Measurements from ENCODE around the gene TIGD1. TPM values are rescaled to one million over a fixed set of nuclear protein-coding genes. Genes with fewer than 3 reads are reported as not detected.

The TIGD1 gene
- total RNA-seq, 2 experiments from 2014 or later, result 6.2 to 6.3 TPM

DNA sequence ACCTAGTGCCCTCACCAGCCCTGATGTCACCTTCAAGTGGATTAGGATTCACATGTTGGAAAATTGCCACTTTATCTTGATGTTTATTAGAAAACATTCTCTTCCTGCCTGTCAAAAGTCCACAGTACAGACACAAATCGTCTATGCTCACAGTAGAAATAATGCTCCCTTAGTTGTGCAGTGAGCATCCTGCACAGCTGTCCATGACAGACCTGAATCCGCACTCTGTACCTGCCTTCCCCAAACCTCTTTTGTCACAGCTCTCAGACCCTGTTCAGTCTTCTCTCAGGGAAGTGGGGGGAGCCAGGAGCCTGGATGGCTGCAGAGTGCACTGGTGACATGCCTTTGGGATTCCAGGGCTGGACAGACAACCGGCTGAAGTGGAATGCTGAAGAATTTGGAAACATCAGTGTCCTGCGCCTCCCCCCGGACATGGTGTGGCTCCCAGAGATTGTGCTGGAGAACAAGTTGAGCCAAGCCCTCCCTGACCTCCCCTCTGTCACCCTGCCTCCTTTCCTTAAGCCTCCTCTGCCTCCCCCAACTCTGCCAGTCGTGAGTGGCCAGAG, 22.4 kb downstream of the TIGD1 start:
- CTCF ChIA-PET, result no interaction called here
- POLR2A ChIA-PET, result no interaction called here

DNA sequence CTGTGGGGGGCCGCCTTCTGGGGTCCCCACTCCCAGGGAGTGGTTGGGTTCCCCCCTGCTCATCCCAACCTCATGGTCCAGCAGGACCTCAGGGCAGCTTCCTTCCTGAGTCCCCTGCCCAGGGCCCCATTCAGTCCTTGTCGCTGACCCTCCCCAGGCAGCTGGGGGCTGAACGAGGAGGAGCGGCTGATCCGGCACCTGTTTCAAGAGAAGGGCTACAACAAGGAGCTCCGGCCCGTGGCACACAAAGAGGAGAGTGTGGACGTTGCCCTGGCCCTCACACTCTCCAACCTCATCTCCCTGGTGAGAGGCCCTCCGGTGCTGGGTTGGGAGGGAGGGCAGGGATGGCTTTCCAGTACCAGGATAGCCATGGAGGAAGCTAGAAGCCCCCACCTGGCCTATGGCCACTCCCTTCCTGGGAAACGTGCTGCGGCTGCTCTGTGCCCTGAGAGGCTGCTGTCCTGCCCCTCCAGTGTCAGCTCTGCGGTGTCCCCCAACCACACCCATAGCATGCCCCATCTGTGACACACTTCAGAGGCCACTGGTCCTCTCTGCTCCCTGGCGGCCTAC, 23.9 kb downstream of the TIGD1 start:
- ChIA-PET CTCF (interaction anchor here (0.6 kb wide), 2 partner anchors 18 to 24 kb away, joined by 3 to 4 read pairs; partner anchors contain the start of gene EIF4E2), POLR2A (no interaction called here)

DNA sequence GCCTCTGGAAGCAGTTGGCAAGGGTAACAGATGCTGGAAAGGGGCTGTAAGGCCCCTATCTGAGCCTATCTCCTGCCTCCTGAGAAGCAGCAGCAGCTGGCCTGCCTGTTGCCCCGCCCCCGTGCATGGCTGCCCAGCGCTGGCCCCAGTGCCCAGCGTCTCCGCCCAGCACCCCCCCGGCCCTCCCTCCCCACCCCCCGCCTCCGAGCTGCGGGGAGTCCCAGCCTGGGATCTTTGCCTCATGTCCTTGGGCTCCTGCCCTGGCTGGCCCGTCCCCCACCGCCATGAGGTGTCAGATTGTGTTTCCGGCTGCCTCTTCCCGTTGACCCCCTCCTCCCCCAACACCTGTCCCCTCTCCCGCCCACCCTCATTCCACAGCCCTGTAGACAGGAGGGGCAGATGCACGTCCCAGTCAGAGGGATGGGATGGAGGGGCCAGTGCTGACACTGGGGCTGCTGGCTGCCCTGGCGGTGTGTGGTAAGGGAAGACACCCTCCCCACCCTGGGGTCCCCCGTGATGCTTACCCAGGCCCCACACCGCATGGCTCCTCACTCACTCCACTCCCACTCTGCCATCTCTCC, 24.5 kb downstream of the TIGD1 start, which contains the start of gene CHRND:
TSS of gene CHRND (plus strand) at position 370 of the 581 bp plus-strand sequence. CDS start at position 426, 56 bp downstream.
- ChIA-PET POLR2A (no interaction called here), CTCF (interaction anchor here (0.6 kb wide), 1 partner anchor 25 kb away, joined by 3 read pairs; the partner anchor contains the start of gene EIF4E2)

DNA sequence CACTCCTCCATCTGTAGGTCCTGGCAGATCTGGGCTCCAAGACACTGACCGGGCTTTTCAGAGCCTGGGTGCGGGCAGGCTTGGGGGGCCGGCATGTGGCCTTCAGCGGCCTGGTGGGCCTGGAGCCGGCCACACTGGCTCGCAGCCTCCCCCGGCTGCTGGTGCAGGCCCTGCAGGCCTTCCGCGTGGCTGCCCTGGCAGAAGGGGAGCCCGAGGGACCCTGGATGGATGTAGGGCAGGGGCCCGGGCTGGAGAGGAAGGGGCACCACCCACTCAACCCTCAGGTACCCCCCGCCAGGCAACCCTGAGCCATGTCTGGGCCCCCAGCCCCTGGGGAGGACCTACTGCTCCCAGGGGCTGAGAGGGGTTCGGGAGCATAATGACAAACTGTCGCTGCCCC, 25.2 kb downstream of the TIGD1 start:
- CTCF ChIA-PET, result no interaction called here
- POLR2A ChIA-PET, result no interaction called here

DNA sequence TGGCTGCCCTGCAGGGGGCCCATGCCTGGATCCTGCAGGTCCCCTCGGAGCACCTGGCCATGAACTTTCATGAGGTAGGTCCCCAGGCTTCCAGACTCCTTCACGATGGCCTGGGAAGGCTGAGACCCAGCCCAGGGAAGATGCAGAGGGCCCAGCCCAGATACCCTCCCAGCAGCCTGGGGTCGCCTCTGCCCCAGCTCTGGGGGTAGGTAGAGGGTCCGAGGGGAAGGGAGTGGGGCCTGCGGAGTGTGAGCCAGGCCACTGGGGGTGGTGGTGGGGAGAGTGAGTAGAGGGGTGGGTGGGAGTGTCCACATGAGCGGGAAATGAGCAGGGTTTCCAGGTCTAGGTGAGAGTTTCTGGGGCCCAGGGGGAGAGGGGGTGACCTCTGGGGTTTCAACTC, 25.6 kb downstream of the TIGD1 start:
- POLR2A ChIA-PET, result no interaction called here
- CTCF ChIA-PET, result interaction anchor here (1.4 kb wide), 1 partner anchor 78 kb away, joined by 3 read pairs; no protein-coding TSS in a partner anchor

DNA sequence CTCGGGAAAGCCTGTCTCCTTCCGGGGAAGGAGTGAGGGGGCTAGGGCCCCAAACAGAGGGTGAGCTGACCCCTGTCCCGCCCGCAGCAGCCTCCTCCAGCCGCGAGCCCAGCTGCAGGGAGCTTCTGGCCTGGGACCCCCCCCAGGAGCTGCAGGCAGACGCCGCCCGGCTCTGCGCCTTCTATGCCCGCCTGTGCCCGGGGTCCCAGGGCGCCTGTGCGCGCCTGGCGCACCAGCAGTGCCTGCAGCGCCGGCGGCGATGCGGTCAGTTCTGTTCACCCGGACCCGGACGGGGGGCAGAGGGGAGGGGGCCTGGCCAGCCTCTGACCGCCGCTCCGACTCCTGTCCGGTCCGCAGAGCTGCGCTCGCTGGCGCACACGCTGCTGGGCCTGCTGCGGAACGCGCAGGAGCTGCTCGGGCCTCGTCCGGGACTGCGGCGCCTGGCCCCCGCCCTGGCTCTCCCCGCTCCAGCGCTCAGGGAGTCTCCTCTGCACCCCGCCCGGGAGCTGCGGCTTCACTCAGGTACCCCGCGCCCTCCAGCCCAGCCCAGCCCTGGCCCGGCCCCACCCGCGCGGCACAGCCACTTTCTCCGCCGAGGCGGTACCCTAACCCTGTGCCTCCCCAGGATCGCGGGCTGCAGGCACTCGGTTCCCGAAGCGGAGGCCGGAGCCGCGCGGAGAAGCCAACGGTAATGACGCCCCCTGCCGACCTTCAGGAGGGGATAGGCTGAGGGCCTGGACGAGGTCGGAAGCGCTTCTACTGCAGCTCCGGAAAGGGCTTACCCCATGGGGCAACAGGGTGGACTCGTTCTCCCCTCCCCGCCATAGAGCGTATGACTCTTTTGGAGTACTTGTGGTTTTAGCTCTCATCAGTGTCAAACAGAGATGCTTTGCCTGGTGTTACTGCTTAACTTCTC, 26.4 kb downstream of the TIGD1 start:
- ChIA-PET CTCF (interaction anchor here (1.0 to 1.4 kb wide), 3 partner anchors 27 to 83 kb away, joined by 3 read pairs; partner anchors contain the start of genes EIF4E2 and TIGD1), POLR2A (no interaction called here)

DNA sequence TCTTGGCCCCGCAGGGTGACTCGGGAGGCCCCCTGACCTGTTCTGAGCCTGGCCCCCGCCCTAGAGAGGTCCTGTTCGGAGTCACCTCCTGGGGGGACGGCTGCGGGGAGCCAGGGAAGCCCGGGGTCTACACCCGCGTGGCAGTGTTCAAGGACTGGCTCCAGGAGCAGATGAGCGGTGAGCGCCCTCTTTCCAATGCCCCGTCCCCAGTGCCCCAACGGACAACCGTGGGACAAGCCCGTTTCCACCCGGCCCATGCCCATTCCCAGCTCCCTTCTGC, 27.0 kb downstream of the TIGD1 start:
- ChIA-PET POLR2A (no interaction called here), CTCF (interaction anchor here (1.0 to 1.4 kb wide), 4 partner anchors 27 to 82 kb away, joined by 3 read pairs; partner anchors contain the start of genes EIF4E2 and TIGD1)

DNA sequence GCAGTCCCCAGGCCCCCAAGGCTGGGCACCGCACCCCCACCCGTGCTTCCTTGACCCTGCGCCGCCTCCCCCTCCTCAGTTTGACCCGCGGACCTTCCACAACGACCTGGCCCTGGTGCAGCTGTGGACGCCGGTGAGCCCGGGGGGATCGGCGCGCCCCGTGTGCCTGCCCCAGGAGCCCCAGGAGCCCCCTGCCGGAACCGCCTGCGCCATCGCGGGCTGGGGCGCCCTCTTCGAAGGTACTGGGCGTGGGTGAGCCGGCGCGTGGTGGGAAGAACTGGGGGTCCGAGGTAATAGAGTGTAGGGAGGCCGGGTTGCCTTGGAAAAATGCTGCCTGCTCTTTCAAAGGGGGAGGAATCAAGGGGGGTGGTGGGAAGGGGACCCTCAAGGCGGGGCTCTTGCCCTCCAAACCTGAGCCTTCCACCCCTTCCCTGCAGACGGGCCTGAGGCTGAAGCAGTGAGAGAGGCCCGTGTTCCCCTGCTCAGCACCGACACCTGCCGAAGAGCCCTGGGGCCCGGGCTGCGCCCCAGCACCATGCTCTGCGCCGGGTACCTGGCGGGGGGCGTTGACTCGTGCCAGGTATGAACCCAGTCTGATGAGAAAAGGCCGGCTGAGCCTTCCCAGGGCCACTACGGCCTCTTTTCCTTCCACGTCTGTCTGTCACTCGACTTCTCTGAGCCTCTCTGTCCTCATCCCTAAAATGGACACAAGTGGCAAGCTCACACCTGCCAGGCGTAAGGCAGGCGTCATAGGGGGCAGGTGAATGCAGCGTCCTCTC, 27.5 kb downstream of the TIGD1 start:
- ChIA-PET CTCF (interaction anchor here (1.0 to 2.2 kb wide), 11 partner anchors 9 to 187 kb away, joined by 3 to 8 read pairs (median 4); partner anchors contain the start of genes EIF4E2 and TIGD1), POLR2A (no interaction called here)

DNA sequence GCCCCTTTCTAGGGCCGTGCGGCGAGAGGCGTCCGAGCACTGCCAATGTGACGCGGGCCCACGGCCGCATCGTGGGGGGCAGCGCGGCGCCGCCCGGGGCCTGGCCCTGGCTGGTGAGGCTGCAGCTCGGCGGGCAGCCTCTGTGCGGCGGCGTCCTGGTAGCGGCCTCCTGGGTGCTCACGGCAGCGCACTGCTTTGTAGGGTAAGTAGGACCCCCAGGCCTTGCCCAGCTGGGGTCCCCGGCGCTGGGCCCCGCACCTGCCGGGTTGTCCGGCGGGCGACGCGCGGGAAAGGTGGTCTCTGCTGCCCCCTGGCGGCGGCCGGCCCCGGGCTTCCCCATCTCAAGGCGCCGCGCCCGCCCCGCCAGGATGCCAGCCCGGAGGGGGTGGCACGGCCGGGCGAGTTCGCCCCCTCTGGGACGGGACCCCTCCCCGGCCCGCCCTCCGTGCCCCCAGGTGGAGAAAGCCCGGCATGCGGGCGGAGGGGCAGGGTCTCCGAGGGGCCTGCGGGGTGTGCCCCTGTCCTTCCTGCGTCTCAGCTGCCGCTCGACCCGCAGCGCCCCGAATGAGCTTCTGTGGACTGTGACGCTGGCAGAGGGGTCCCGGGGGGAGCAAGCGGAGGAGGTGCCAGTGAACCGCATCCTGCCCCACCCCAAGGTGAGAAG, 28.3 kb downstream of the TIGD1 start:
- CTCF ChIA-PET, result interaction anchor here (0.7 to 2.2 kb wide), 10 partner anchors 10 to 186 kb away, joined by 3 to 8 read pairs (median 4); no protein-coding TSS in a partner anchor
- POLR2A ChIA-PET, result no interaction called here

DNA sequence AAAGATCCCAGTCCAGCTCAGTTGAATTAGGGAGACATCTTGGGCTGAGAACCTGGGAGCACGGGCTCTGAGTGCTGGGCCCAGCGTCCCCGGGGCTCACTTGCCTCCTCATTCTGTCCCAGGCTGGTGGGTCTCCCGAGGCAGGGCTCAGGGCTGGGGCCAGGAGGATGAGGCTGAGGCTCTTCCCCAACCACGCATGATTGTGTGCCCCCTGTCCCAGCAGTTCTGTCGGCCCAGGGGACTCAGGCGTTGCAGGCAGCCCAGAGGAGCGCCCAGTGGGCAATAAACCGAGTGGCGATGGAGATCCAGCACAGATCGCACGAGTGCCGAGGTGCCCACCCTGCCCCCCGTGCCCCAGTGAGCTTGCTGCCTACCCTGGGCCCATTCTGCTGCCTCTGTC, 29.3 kb downstream of the TIGD1 start:
- POLR2A ChIA-PET, result no interaction called here
- CTCF ChIA-PET, result interaction anchor here (1.0 to 2.2 kb wide), 3 partner anchors 9 to 76 kb away, joined by 3 to 8 read pairs (median 7); no protein-coding TSS in a partner anchor

DNA sequence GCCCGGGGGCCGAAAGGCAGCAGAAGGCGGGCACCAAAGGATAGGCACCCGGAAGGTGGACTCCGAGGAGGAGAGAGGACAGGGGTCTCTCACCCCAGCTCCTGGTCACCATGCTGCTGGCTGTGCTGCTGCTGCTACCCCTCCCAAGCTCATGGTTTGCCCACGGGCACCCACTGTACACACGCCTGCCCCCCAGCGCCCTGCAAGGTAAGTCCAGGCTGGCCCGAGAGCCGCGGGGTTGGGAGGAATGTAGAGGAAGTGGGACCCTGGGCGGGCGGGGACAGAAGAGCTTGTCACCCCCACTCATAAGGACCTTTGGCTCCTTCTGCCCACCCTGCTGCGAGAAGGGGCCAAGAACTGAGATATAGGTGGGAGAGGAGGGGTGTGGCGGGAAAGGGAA, 29.9 kb downstream of the TIGD1 start:
- CTCF ChIA-PET, result interaction anchor here (1.0 to 2.2 kb wide), 3 partner anchors 9 to 76 kb away, joined by 3 to 8 read pairs (median 7); no protein-coding TSS in a partner anchor
- POLR2A ChIA-PET, result no interaction called here

DNA sequence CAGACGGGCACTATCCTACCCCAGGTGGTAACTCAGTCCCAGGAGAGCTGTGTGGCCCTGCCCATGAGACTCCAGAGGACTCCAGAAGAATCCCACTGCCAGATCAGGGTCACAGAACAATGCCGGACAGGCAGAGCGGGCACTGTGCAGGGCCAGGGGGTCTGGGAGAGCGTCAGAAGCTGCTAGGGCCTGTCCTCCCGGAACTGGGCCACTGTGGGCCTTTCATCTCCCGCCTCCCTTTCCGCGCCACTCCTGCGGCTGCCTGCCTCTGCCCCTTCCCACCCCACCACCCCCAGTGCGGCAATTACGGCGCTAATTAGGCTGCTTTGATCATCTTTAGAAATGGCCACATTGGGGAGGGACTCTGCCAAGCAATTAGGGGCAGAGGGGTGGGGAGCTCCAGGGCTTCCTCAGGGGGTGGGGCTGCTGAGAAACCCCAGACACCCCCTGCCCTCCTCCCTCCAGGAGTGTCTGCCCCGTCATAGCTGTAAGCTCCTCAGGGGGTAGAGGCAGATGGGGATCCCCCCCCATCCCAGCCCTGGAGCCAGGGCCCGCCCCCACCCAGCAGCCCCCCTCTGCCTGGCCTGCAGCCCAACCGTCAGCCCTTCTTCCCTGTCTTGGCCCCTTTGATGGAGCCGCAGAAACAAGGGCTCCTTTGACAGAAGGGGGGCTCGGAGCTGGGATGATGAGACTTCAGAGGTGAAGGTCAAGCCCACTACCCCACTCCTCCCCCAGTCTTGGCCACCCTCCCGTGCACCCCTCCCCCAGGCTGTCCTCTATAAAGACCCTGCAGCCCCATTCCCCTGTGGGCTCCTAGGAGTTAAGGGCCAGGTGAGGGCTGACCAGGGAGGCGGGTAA, 30.5 kb downstream of the TIGD1 start, which contains the start of gene PRSS56:
TSS of gene PRSS56 (plus strand) at position 808 of the 858 bp plus-strand sequence. CDS start 211 bp downstream, outside the sequence.
- POLR2A ChIA-PET, result no interaction called here
- CTCF ChIA-PET, result interaction anchor here (1.0 kb wide), 1 partner anchor 42 kb away, joined by 3 read pairs; no protein-coding TSS in a partner anchor

DNA sequence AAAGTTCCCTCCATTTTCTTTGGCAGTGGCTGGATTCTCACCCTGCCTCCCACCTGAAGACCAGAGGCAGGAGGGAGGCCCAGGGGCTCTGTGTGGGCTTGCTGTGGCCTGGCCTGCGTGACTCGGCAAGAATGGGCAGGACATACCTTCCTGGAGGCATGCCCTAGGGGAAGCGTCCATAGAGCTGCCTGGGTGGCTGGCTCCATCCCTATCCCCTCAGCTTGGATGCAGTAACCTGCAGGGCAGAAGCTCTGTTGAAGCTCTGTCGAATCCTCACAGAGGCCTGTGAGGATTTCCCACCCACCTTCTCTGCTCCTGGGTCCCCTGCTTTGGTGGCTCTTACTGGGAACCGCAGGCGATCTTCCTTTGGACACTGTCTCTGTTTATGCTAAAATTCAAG, 31.5 kb downstream of the TIGD1 start:
- CTCF ChIA-PET, result interaction anchor here (1.2 kb wide), 1 partner anchor 17 kb away, joined by 3 read pairs; no protein-coding TSS in a partner anchor
- POLR2A ChIA-PET, result no interaction called here

DNA sequence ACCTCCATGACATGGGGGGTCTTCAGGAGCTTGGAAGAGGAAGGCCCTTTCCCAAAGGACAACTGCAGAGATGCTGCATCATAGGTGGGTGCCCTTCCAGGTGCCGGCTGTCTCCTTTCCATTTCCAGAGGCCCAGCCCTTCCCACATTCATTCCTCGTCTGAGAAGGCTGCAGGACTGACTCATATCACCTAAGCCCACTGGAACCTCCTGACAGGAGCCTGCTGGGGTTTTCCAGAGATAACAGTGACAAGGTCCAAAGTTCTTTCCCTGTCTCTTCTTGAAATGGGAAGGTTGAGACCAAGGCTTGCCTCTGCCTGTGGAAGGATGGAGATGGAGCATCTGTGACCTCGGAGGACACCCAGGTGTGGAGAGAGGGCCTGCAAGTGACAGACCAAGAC, 33.8 kb downstream of the TIGD1 start:
- POLR2A ChIA-PET, result no interaction called here
- CTCF ChIA-PET, result interaction anchor here (0.7 kb wide), 1 partner anchor 20 kb away, joined by 3 read pairs; no protein-coding TSS in a partner anchor

DNA sequence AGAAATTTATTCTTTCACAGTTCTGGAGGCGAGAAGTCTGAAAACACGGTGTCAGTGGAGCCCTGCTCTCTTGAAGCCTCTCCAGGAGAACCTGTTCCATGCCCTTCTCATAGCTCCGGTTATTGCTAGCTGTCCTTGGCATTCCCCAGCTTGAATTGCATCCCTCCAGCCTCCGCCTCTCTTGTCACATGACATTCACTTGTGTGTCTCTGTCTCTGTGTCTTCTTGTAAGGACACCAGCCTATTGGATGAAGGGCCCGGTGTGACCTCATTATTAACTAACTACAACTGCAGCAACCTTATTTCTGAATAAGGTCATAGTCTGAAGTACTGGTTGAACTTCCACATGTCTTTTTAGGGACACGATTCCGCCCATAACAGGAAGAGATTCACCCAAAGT, 34.7 kb downstream of the TIGD1 start:
- POLR2A ChIA-PET, result no interaction called here
- CTCF ChIA-PET, result no interaction called here

DNA sequence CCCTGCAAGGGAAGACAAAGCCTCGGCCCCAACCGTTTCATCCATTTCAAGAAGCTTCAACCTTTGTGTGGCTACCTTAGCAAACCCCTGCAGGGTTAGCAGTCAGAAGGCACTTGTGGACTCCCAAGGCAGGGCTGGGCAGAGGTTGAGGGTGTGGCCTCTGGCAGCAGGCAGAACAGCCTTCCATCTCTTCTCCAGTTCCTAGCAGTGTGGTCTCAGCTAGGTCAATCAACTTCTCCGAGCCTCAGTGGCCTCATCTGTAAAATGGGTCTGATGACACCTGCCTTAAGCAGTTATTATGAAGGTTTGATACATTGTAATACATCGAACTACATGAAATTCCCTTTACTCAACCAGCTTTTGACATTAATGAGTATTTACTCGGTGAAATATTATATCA, 37.0 kb downstream of the TIGD1 start:
- CTCF ChIA-PET, result no interaction called here

DNA sequence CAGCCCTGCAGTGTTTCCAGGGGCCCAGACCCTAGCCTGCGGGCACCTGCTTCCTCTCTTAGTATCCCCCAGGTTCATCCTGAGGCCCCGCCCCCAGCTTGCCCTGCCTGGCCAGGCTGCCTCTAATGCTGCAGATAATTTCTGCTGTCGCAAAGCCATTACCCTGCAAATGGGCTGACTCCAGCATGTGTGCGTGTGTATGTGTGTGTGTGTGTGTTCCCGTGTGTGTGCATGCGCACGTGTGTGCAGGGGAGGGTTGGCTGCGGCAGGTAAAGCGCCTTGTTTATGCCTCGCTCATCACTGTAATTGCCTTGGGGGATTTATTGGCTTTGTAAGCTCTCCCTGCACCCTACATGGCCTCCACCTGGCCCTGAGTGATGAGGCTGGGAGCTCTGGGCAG, 37.8 kb downstream of the TIGD1 start:
- ChIA-PET CTCF (interaction anchor here (2.2 kb wide), 1 partner anchor 9 kb away, joined by 8 read pairs; no protein-coding TSS in a partner anchor), POLR2A (no interaction called here)

More for the DNA sequence above, 37.0 kb downstream of the TIGD1 start:
- POLR2A ChIA-PET, result no interaction called here

Data from activated CD8-positive, alpha-beta memory T cell treated with anti-CD3 and anti-CD28 coated beads for 36 hours (primary cell).